GM12874 (cell line): ENCODE measurements around the gene HAND2.

Source experiments
- CTCF ChIP-seq: IDR thresholded peaks from 2 replicates; pipeline ENCODE4 v1.5.1; 2011; ENCODE audit warnings: low read depth, mild to moderate bottlenecking, control low read depth, low read length, moderate library complexity; ENCODE audit not compliant: insufficient read depth

The HAND2 gene

DNA sequence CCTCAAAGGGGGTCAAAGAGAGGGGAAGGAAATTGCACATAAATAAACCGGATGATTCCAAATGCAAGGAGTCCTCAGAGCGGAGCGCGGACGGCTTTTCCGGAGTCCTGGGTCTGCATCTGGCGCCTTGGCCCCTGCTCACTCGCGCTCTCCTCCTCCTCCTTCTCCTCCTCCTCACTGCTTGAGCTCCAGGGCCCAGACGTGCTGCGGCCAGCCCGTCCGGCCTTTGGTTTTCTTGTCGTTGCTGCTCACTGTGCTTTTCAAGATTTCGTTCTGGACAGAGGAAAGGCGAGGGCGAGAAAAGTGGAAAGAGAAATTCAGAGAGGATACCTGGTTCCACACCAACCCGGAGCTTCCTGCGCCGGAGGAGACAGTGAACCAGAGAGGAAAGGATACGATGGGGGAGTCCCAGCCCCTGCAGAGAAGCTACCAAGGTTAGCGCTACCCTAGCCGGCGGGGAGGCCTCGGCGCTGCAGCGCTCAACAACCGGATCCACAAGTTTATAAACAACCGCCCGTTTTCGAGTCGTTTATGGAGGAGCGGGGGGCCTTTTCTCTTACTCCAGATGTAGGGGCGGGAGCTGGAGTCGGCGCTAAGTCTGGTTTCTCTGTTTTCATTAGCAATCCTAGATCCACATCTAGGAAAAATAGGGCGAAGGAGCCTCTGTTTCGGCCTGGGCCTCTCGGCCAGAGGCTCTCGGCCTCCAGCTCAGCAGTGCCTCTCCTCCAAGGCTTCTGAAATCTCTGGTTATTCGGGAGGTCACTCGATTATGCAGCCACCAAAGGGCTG is 2.7 kb downstream of the HAND2 start:
- no peak for TF ChIP-seq CTCF

DNA sequence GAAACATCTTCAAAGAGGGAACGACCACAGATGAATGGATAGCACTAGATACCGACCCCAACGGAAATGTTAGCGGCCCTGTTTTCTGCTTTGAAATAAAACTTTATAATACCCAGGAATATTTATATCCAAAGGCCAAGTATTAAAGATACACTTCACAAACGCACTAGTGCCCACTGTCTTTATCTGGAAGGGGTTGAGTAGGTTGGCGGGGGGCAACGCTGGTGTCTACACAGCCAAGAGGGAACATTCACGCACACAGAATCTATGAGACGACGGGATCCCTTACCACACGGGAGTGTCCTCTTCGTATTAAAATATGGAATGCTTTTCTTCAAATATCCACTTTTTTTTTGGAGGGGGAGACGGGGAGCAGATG is 3.3 kb downstream of the HAND2 start:
- TF ChIP-seq CTCF: no peak

DNA sequence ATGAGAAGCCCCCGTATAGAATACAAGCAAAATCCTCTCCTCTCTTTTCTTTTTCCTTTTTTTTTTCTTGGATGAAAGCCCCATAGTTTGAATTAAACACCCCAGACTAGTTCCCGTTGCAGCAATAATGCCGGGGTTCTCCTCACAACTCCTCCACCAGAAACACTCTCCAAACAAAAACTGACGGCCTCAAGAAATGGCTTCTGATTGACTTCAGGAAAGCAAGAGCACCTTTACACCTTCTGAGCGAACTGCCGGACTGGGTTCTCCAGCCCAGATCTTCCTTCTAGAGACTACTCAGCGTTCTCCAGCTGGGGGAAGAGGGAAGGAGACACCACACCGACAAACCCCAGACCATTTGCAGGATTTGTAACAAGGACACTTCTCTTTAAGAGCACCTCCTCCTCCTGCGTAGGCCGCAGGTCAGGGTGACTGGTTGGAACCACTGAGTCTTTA is 4.0 kb downstream of the HAND2 start:
- no peak for TF ChIP-seq CTCF

DNA sequence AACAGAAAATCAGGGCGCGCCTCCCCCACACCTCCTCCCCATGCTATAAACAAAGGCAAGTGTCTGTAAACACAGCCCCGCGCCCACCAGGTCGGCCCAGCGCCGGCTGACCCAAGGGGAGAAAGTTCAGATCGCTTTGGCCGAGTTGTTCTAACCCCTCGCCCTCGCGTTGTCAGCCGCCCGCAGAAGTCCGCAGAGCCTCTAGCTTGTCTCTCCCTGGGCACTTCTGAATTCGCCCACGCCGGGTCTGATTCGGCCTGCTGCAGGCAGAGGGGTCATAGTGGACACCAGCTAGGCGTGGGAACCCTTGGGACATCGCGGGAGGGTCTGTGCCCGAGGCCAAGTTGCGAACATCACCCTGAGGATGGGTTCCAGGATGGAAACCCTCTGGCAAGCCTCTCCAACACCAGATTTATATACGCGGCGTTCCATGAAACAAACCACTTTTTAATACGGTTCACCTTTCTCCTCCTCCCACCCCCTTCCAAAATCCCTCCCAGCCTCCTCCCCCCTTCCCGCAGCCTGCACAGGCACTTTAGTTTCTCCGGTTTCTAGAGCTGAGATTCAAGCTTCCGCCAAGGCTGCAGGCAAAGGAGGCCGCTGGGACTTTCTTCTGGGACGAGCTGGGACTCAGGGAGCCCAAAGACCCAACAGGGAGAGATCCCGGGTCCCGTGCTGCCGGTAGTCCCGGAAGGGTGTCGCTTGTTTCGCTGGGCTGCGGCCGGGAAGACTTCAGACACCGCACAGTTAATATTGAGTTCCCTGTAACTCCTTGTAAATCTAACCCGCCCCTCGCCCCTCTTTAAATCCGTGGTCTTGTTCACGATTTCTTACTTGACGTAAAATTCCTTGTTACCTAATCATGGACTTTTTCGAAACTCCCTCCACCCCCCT is 4.7 kb downstream of the HAND2 start:
- TF ChIP-seq CTCF: no peak

DNA sequence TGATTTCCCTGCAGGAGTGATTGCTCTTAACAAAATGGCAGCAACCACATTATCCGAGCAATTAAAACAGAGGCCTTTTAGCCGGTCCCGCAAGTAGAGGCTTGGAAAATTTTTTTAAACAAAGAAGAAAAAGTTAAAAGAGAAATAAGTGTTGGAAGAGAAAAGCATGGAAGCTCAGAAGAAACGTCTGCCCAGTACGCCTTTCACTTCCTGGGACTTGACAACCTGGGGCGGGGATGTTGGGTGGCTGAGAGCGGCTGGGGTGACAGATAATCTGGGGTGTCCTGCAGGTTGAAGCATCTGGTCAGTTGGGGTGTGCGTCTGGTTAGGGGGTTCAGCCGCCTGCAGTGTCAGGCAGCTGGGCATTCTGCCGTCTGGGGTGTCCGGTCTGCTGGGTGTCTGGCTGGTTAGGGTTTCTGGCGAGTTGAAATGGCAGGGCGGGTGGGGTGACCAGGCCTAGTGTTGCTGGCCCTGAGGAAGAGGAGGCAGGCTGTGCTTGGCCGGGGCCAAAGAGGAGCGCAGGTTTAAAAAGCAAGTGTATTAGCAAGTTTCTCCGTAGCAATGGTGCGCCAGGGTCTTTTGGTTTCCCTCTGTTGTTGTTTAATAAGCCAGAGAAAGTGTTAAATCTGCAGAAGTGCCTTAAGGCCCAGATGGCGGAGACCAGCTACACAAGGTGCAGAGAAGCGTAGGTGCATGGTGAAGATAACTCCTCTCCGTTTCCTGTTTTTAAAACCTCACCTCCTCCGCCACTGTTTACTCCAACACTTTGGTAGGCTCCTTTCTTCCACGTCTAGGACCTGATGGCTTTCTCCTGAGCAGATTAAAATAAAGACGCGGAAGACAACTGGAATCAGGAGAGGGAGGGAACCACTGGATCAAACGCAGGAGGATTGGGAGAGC is 5.6 kb downstream of the HAND2 start:
- TF ChIP-seq CTCF: no peak

- TF ChIP-seq CTCF: no peak
These were observed 7.1 kb downstream of the HAND2 start for GRCh38 chr4:173522951-173523395.
